Lower leg skin (tissue), 4 donors: Measurements from ENCODE around the gene GALNS. TPM values are rescaled to one million over a fixed set of nuclear protein-coding genes. Genes with fewer than 3 reads are reported as not detected.

Experiments
- DNase-seq, 2 donors: peaks; one replicate each; pipeline ENCODE4 v3.0.0-alpha.2; 2019; ENCODE audit warnings: low spot score in 2 of 2
- H3K4me3 ChIP-seq: fragments of 200-600 bp; sonication (generic); 2 replicates; pipeline ENCODE4 v1.5.1; 2017; ENCODE audit warnings: mild to moderate bottlenecking, low read depth; ENCODE audit not compliant: poor library complexity, severe bottlenecking
- CTCF ChIP-seq, 3 donors: fragments of 450-650 bp; IDR thresholded peaks; one replicate each; pipeline ENCODE4 v1.5.1; 2016; ENCODE audit warnings: antibody characterized with exemption in 3 of 3, mild to moderate bottlenecking in 3 of 3, moderate library complexity in 2 of 3
- POLR2A ChIP-seq, 2 donors: fragments of 450-650 bp; IDR thresholded peaks; one replicate each; pipeline ENCODE4 v1.6.1; 2016 to 2017; ENCODE audit warnings: antibody characterized with exemption in 2 of 2, mild to moderate bottlenecking in 1 of 2, moderate library complexity in 1 of 2
- WGBS, 2 donors: methylation state at CpG; one replicate each; pipeline ENCODE4 v1.1.5; 2018; 5-methylcytosine and 5-hydroxymethylcytosine counted together
- intact Hi-C: fragments of 100-400 bp; cut with DNase I; formaldehyde crosslinking; loops from one replicate; pipeline ENCODE4 v1.15.0; 2023; ENCODE audit warnings: low total_unique reads
- total RNA-seq, 4 donors: library from RNA; depleted of rRNA; stranded (reverse); fragments of >200 nt; gene quantifications; one replicate each; pipeline ENCODE4 v1.1.0, GENCODE V29; 2016

Gene GALNS
- total RNA-seq, 4 donors from 2014 or later, result 17.3 to 45.6 (median 37.3) TPM

GRCh38 chr16:88815901-88816589 lies 40.7 kb downstream of the GALNS start:
- no peak for TF ChIP-seq POLR2A (IDR thresholded peaks at IDR 0.05)
- peak in 1 of 3 donors; percentile 33 for TF ChIP-seq CTCF (IDR thresholded peaks at IDR 0.05)
- WGBS, 2 donors, result 43 to 60% methylated on average over 13 of the region's 19 CpGs
- H3K4me3 ChIP-seq, result no peak overlapping the region
- DNase-seq, result no peak
- intact Hi-C loops, result loop anchor here (10.0 kb wide), 1 partner anchor 349 kb away; no protein-coding TSS in a partner anchor

- WGBS, 2 donors, result 74 to 85% methylated on average over 9 to 10 of the region's 10 CpGs
- no peak overlapping the region for H3K4me3 ChIP-seq
- intact Hi-C loops, result loop anchor here (10.0 kb wide), 1 partner anchor 350 kb away; no protein-coding TSS in a partner anchor
- TF ChIP-seq CTCF (IDR thresholded peaks at IDR 0.05) (no peak), POLR2A (IDR thresholded peaks at IDR 0.05) (no peak)
- DNase-seq, result no peak
Measured at GRCh38 chr16:88815227-88815626, 41.5 kb downstream of the GALNS start.

- 83 to 93% methylated on average over 13 of the region's 13 CpGs for WGBS, 2 donors
- TF ChIP-seq CTCF (IDR thresholded peaks at IDR 0.05) (no peak), POLR2A (IDR thresholded peaks at IDR 0.05) (no peak)
- DNase-seq, result no peak
- intact Hi-C loops, result loop anchor here (10.0 kb wide), 1 partner anchor 351 kb away; no protein-coding TSS in a partner anchor
- H3K4me3 ChIP-seq, result no peak overlapping the region
Measured at GRCh38 chr16:88814144-88814502, 42.6 kb downstream of the GALNS start.

GRCh38 chr16:88813269-88814143 lies 43.2 kb downstream of the GALNS start:
- 63 to 75% methylated on average over 21 to 26 of the region's 26 CpGs for WGBS, 2 donors
- TF ChIP-seq POLR2A (IDR thresholded peaks at IDR 0.05) (no peak), CTCF (IDR thresholded peaks at IDR 0.05) (no peak)
- no peak for DNase-seq
- H3K4me3 ChIP-seq, result no peak overlapping the region
- intact Hi-C loops, result loop anchor here (10.0 kb wide), 1 partner anchor 351 kb away; no protein-coding TSS in a partner anchor

- intact Hi-C loops, result loop anchor here (10.0 kb wide), 1 partner anchor 352 kb away; no protein-coding TSS in a partner anchor
- WGBS, 2 donors, result 30 to 39% methylated on average over 37 of the region's 37 CpGs
- peak in 1 of 2 donors; percentile 58 for DNase-seq
- TF ChIP-seq POLR2A (IDR thresholded peaks at IDR 0.05), result no peak
- no peak for TF ChIP-seq CTCF (IDR thresholded peaks at IDR 0.05)
- peak overlapping the region; percentile 47 for H3K4me3 ChIP-seq
Measured at GRCh38 chr16:88812513-88813268, 44.1 kb downstream of the GALNS start.
